ENCODE results near the gene LRP3. TPM values are rescaled to one million over a fixed set of nuclear protein-coding genes. Genes with fewer than 3 reads are reported as not detected.

The LRP3 gene
- total RNA-seq, 1 donor, result 33.2 TPM

GRCh38 chr19:33232656-33233055 is 38.5 kb downstream of the LRP3 start:
- no peak for TF ChIP-seq CTCF (IDR thresholded peaks at IDR 0.05; ENCODE audit: insufficient read depth, low read length)
- no peak for DNase-seq (ENCODE audit: low read depth)

GRCh38 chr19:33233056-33233873 is 39.1 kb downstream of the LRP3 start:
- TF ChIP-seq CTCF (IDR thresholded peaks at IDR 0.05; ENCODE audit: insufficient read depth, low read length), result no peak
- H3K4me3 ChIP-seq (ENCODE audit: low read depth, low read length), result no peak overlapping the region
- no peak for DNase-seq (ENCODE audit: low read depth)

More at GRCh38 chr19:33232656-33233055, 38.5 kb downstream of the LRP3 start:
- H3K4me3 ChIP-seq (ENCODE audit: low read depth, low read length), result no peak overlapping the region

- TF ChIP-seq CTCF (IDR thresholded peaks at IDR 0.05; ENCODE audit: insufficient read depth, low read length), result no peak
- DNase-seq (ENCODE audit: low read depth), result no peak
- H3K4me3 ChIP-seq (ENCODE audit: low read depth, low read length), result no peak overlapping the region
Measured at GRCh38 chr19:33234092-33234491, 40.0 kb downstream of the LRP3 start.

GRCh38 chr19:33234736-33235135 is 40.6 kb downstream of the LRP3 start:
- H3K4me3 ChIP-seq (ENCODE audit: low read depth, low read length), result no peak overlapping the region
- no peak for TF ChIP-seq CTCF (IDR thresholded peaks at IDR 0.05; ENCODE audit: insufficient read depth, low read length)
- DNase-seq (ENCODE audit: low read depth), result no peak

- TF ChIP-seq CTCF (IDR thresholded peaks at IDR 0.05; ENCODE audit: insufficient read depth, low read length), result peak; percentile 91
- DNase-seq (ENCODE audit: low read depth), result peak; percentile 72
Measured at GRCh38 chr19:33235269-33235995, 41.3 kb downstream of the LRP3 start.

GRCh38 chr19:33235996-33236350 is 41.8 kb downstream of the LRP3 start:
- no peak for DNase-seq (ENCODE audit: low read depth)
- TF ChIP-seq CTCF (IDR thresholded peaks at IDR 0.05; ENCODE audit: insufficient read depth, low read length), result no peak
- no peak overlapping the region for H3K4me3 ChIP-seq (ENCODE audit: low read depth, low read length)

More at GRCh38 chr19:33235269-33235995, 41.3 kb downstream of the LRP3 start:
- H3K4me3 ChIP-seq (ENCODE audit: low read depth, low read length), result no peak overlapping the region

Data from fibroblast of the aortic adventitia (primary cell).